Measurements from ENCODE around the gene ALOX5AP. TPM values are rescaled to one million over a fixed set of nuclear protein-coding genes. Genes with fewer than 3 reads are reported as not detected.
"Not testable (repeated sequence)": the region's sequence is repeated elsewhere in the genome, so short reads cannot be mapped to it uniquely, and the experiment has no call there.

The ALOX5AP gene
- total RNA-seq, 1 donor from 2014 or later = not detected

GRCh38 chr13:30745906-30746686, 10.8 kb downstream of the ALOX5AP start:
- peaks cover 20% of the 10 kb centered on the region for H3K4me1 Mint-ChIP-seq
- no peak overlapping the region for H3K27ac Mint-ChIP-seq (ENCODE audit: unreplicated experiment)
- no peak overlapping the region for H3K4me3 Mint-ChIP-seq
- no peaks in the 10 kb centered on the region for H3K9me3 Mint-ChIP-seq
- H3K27me3 Mint-ChIP-seq (ENCODE audit: low read depth) = no peaks in the 10 kb centered on the region
- H3K36me3 Mint-ChIP-seq (ENCODE audit: low read depth) = no peaks in the 10 kb centered on the region
- no peak for TF ChIP-seq CTCF (conservative IDR thresholded peaks at IDR 0.05)
- DNase-seq (ENCODE audit: low read depth, low spot score) = no peak

GRCh38 chr13:30746791-30747190, 11.4 kb downstream of the ALOX5AP start:
- Mint-ChIP-seq H3K9me3 (no peaks in the 10 kb centered on the region), H3K27ac (ENCODE audit: unreplicated experiment) (no peak overlapping the region), H3K27me3 (ENCODE audit: low read depth) (no peaks in the 10 kb centered on the region), H3K36me3 (ENCODE audit: low read depth) (no peaks in the 10 kb centered on the region), H3K4me1 (peaks cover 25% of the 10 kb centered on the region), H3K4me3 (no peak overlapping the region)
- DNase-seq (ENCODE audit: low read depth, low spot score) = no peak
- TF ChIP-seq CTCF (conservative IDR thresholded peaks at IDR 0.05) = no peak

GRCh38 chr13:30747845-30748244, 12.5 kb downstream of the ALOX5AP start:
- not testable (repeated sequence) for H3K27ac Mint-ChIP-seq (ENCODE audit: unreplicated experiment); DNase-seq (ENCODE audit: low read depth, low spot score); H3K9me3 Mint-ChIP-seq; H3K27me3 Mint-ChIP-seq (ENCODE audit: low read depth); H3K36me3 Mint-ChIP-seq (ENCODE audit: low read depth); H3K4me3 Mint-ChIP-seq
- peaks cover 32% of the 10 kb centered on the region for H3K4me1 Mint-ChIP-seq

- H3K4me3 Mint-ChIP-seq = no peak overlapping the region
- no peaks in the 10 kb centered on the region for H3K36me3 Mint-ChIP-seq (ENCODE audit: low read depth)
- H3K27ac Mint-ChIP-seq (ENCODE audit: unreplicated experiment) = no peak overlapping the region
- H3K4me1 Mint-ChIP-seq = peaks cover 31% of the 10 kb centered on the region
- no peak for TF ChIP-seq CTCF (conservative IDR thresholded peaks at IDR 0.05)
- H3K27me3 Mint-ChIP-seq (ENCODE audit: low read depth) = no peaks in the 10 kb centered on the region
- DNase-seq (ENCODE audit: low read depth, low spot score) = no peak
- no peaks in the 10 kb centered on the region for H3K9me3 Mint-ChIP-seq
Observed at GRCh38 chr13:30748717-30749116, 13.4 kb downstream of the ALOX5AP start.

- no peaks in the 10 kb centered on the region for H3K36me3 Mint-ChIP-seq (ENCODE audit: low read depth)
- H3K27ac Mint-ChIP-seq (ENCODE audit: unreplicated experiment) = no peak overlapping the region
- DNase-seq (ENCODE audit: low read depth, low spot score) = no peak
- no peaks in the 10 kb centered on the region for H3K9me3 Mint-ChIP-seq
- no peak overlapping the region for H3K4me3 Mint-ChIP-seq
- no peaks in the 10 kb centered on the region for H3K27me3 Mint-ChIP-seq (ENCODE audit: low read depth)
- peaks cover 31% of the 10 kb centered on the region for H3K4me1 Mint-ChIP-seq
- no peak for TF ChIP-seq CTCF (conservative IDR thresholded peaks at IDR 0.05)
Observed at GRCh38 chr13:30750036-30750435, 14.7 kb downstream of the ALOX5AP start.

GRCh38 chr13:30751183-30751933, 16.0 kb downstream of the ALOX5AP start:
- Mint-ChIP-seq H3K27ac (ENCODE audit: unreplicated experiment) (no peak overlapping the region), H3K27me3 (ENCODE audit: low read depth) (no peaks in the 10 kb centered on the region), H3K36me3 (ENCODE audit: low read depth) (no peaks in the 10 kb centered on the region), H3K4me3 (no peak overlapping the region), H3K4me1 (peaks cover 24% of the 10 kb centered on the region), H3K9me3 (no peaks in the 10 kb centered on the region)
- no peak for TF ChIP-seq CTCF (conservative IDR thresholded peaks at IDR 0.05)
- no peak for DNase-seq (ENCODE audit: low read depth, low spot score)

Measured in neural crest cell (in vitro differentiated cells).